ENCODE measurements around the gene BCKDHA. TPM values are rescaled to one million over a fixed set of nuclear protein-coding genes. Genes with fewer than 3 reads are reported as not detected.
A peak's percentile ranks its signal among the peaks of the same experiment; 100 is the strongest.
"Not testable (repeated sequence)": the region's sequence is repeated elsewhere in the genome, so short reads cannot be mapped to it uniquely, and the experiment has no call there.

BCKDHA gene
- total RNA-seq, 2 experiments from 2014 or later = 16.8 to 66.4 TPM

GRCh38 chr19:41405776-41406175 lies 8.2 kb downstream of the BCKDHA start:
- POLR2A ChIA-PET = no interaction called here

GRCh38 chr19:41407271-41407670 lies 9.7 kb downstream of the BCKDHA start:
- POLR2A ChIA-PET = no interaction called here
- Histone ChIP-seq H3K27ac (ENCODE audit: low read depth, low read length, poor library complexity, severe bottlenecking) (no peak overlapping the region), H3K9me2 (ENCODE audit: insufficient read depth, low read length) (no peaks in the 10 kb centered on the region), H3K36me3 (ENCODE audit: insufficient read depth, low read length) (no peaks in the 10 kb centered on the region), H3K4me1 (ENCODE audit: insufficient read depth, low read length, poor library complexity, severe bottlenecking) (peaks cover 10% of the 10 kb centered on the region), H3K4me2 (ENCODE audit: low read length) (no peak overlapping the region), H4K20me1 (ENCODE audit: insufficient read depth, low read length) (no peaks in the 10 kb centered on the region), H3K79me2 (ENCODE audit: insufficient read depth, low read depth, low read length) (no peaks in the 10 kb centered on the region), H2AFZ (ENCODE audit: low read length) (no peak overlapping the region), H3K4me3 (ENCODE audit: low read depth, low read length, poor library complexity, severe bottlenecking) (no peak overlapping the region), H3K9me3 (ENCODE audit: low read length) (no peaks in the 10 kb centered on the region)
- no peak for DNase-seq (ENCODE audit: low spot score)
- BruUV-seq (replicated peaks) = no TSS peak
- CTCF ChIA-PET (ENCODE audit: unreplicated experiment) = no interaction called here
- intact Hi-C loops (cut with micrococcal nuclease; ENCODE audit: unreplicated experiment) = no loop called here
- TF ChIP-seq, protein P1, sequence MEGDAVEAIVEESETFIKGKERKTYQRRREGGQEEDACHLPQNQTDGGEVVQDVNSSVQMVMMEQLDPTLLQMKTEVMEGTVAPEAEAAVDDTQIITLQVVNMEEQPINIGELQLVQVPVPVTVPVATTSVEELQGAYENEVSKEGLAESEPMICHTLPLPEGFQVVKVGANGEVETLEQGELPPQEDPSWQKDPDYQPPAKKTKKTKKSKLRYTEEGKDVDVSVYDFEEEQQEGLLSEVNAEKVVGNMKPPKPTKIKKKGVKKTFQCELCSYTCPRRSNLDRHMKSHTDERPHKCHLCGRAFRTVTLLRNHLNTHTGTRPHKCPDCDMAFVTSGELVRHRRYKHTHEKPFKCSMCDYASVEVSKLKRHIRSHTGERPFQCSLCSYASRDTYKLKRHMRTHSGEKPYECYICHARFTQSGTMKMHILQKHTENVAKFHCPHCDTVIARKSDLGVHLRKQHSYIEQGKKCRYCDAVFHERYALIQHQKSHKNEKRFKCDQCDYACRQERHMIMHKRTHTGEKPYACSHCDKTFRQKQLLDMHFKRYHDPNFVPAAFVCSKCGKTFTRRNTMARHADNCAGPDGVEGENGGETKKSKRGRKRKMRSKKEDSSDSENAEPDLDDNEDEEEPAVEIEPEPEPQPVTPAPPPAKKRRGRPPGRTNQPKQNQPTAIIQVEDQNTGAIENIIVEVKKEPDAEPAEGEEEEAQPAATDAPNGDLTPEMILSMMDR (conservative IDR thresholded peaks at IDR 0.05; ENCODE audit: low read length) = no peak
- TF ChIP-seq EZH2phosphoT487 (IDR thresholded peaks at IDR 0.05; ENCODE audit: borderline replicate concordance, low read depth, low read length) = no peak

More at GRCh38 chr19:41405776-41406175, 8.2 kb downstream of the BCKDHA start:
- no peak overlapping the region for H3K27ac ChIP-seq (ENCODE audit: low read depth, low read length, poor library complexity, severe bottlenecking)
- no peaks in the 10 kb centered on the region for H3K9me2 ChIP-seq (ENCODE audit: insufficient read depth, low read length)
- no peak overlapping the region for H3K4me2 ChIP-seq (ENCODE audit: low read length)
- DNase-seq (ENCODE audit: low spot score) = no peak
- no TSS peak for BruUV-seq (replicated peaks)
- CTCF ChIA-PET (ENCODE audit: unreplicated experiment) = no interaction called here
- TF ChIP-seq EZH2phosphoT487 (IDR thresholded peaks at IDR 0.05; ENCODE audit: borderline replicate concordance, low read depth, low read length) = no peak
- TF ChIP-seq, protein P1 (conservative IDR thresholded peaks at IDR 0.05; ENCODE audit: low read length) = no peak
- intact Hi-C loops (cut with micrococcal nuclease; ENCODE audit: unreplicated experiment) = no loop called here
- H3K4me1 ChIP-seq (ENCODE audit: insufficient read depth, low read length, poor library complexity, severe bottlenecking) = peaks cover 10% of the 10 kb centered on the region
- no peaks in the 10 kb centered on the region for H3K36me3 ChIP-seq (ENCODE audit: insufficient read depth, low read length)
- H3K9me3 ChIP-seq (ENCODE audit: low read length) = no peaks in the 10 kb centered on the region
- no peak overlapping the region for H3K4me3 ChIP-seq (ENCODE audit: low read depth, low read length, poor library complexity, severe bottlenecking)
- H4K20me1 ChIP-seq (ENCODE audit: insufficient read depth, low read length) = no peaks in the 10 kb centered on the region
- H3K79me2 ChIP-seq (ENCODE audit: insufficient read depth, low read depth, low read length) = no peaks in the 10 kb centered on the region
- H2AFZ ChIP-seq (ENCODE audit: low read length) = no peak overlapping the region

GRCh38 chr19:41408256-41408655 lies 10.6 kb downstream of the BCKDHA start:
- peak; percentile 47 for DNase-seq (ENCODE audit: low spot score)
- POLR2A ChIA-PET = interaction anchor here (0.8 kb wide), 1 partner anchor 31 kb away, joined by 3 read pairs; no protein-coding TSS in a partner anchor
- Histone ChIP-seq H3K27ac (ENCODE audit: low read depth, low read length, poor library complexity, severe bottlenecking) (no peak overlapping the region), H3K79me2 (ENCODE audit: insufficient read depth, low read depth, low read length) (no peaks in the 10 kb centered on the region), H3K4me1 (ENCODE audit: insufficient read depth, low read length, poor library complexity, severe bottlenecking) (peaks cover 10% of the 10 kb centered on the region), H3K9me2 (ENCODE audit: insufficient read depth, low read length) (no peaks in the 10 kb centered on the region), H4K20me1 (ENCODE audit: insufficient read depth, low read length) (no peaks in the 10 kb centered on the region), H3K9me3 (ENCODE audit: low read length) (no peaks in the 10 kb centered on the region), H2AFZ (ENCODE audit: low read length) (no peak overlapping the region), H3K36me3 (ENCODE audit: insufficient read depth, low read length) (no peaks in the 10 kb centered on the region), H3K4me3 (ENCODE audit: low read depth, low read length, poor library complexity, severe bottlenecking) (no peak overlapping the region), H3K4me2 (ENCODE audit: low read length) (no peak overlapping the region)
- CTCF ChIA-PET (ENCODE audit: unreplicated experiment) = no interaction called here
- no TSS peak for BruUV-seq (replicated peaks)
- intact Hi-C loops (cut with micrococcal nuclease; ENCODE audit: unreplicated experiment) = no loop called here
- TF ChIP-seq, protein P1 (conservative IDR thresholded peaks at IDR 0.05; ENCODE audit: low read length) = peak; percentile 52
- TF ChIP-seq EZH2phosphoT487 (IDR thresholded peaks at IDR 0.05; ENCODE audit: borderline replicate concordance, low read depth, low read length) = no peak

DNA sequence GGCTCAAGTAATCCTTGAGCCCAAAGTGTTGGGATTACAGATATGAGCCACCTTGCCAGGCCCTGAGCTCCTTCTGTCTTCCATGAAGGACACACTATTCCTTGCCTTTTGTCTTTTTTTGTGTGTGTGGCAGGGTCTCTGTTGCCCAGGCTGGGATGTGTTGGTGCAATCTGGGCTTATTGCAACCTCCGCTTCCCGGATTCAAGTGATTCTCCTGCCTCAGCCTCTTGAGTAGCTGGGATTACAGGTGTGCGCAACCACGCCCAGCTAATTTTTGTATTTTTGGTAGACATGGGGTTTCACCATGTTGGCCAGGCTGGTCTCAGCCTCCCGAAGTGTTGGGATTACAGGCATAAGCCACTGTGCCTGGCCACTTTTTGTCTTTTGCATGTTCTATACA lies 11.2 kb downstream of the BCKDHA start:
- POLR2A ChIA-PET = interaction anchor here (0.8 kb wide), 1 partner anchor 30 kb away, joined by 3 read pairs; no protein-coding TSS in a partner anchor
- H3K4me2 ChIP-seq (ENCODE audit: low read length); H4K20me1 ChIP-seq (ENCODE audit: insufficient read depth, low read length): not testable (repeated sequence)

More for the DNA sequence above, 11.2 kb downstream of the BCKDHA start:
- H3K27ac ChIP-seq (ENCODE audit: low read depth, low read length, poor library complexity, severe bottlenecking); H3K4me1 ChIP-seq (ENCODE audit: insufficient read depth, low read length, poor library complexity, severe bottlenecking); H2AFZ ChIP-seq (ENCODE audit: low read length); H3K79me2 ChIP-seq (ENCODE audit: insufficient read depth, low read depth, low read length); DNase-seq (ENCODE audit: low spot score); BruUV-seq (replicated peaks); H3K9me2 ChIP-seq (ENCODE audit: insufficient read depth, low read length); CTCF ChIA-PET (ENCODE audit: unreplicated experiment); H3K9me3 ChIP-seq (ENCODE audit: low read length); intact Hi-C loops (cut with micrococcal nuclease; ENCODE audit: unreplicated experiment); H3K36me3 ChIP-seq (ENCODE audit: insufficient read depth, low read length); H3K4me3 ChIP-seq (ENCODE audit: low read depth, low read length, poor library complexity, severe bottlenecking): not testable (repeated sequence)

All from OCI-LY7 (cell line).